PC-9 (cell line): ENCODE data around the gene ZNF134. TPM values are rescaled to one million over a fixed set of nuclear protein-coding genes. Genes with fewer than 3 reads are reported as not detected.

Experiments
- BruUV-seq: library from RNA; stranded (reverse); fragments of 400-500 nt; replicated peaks from 2 replicates; lab custom pipeline; 2021; lab: Mats Ljungman, UMichigan
- CTCF ChIA-PET: fragments of 300-600 bp; sonication (Branson Sonifier 250); formaldehyde crosslinking; loops from one replicate; lab custom pipeline; 2022; ENCODE audit warnings: antibody characterized with exemption; lab: Charles Lee
- POLR2A ChIA-PET: fragments of 300-600 bp; sonication (Branson Sonifier 250); formaldehyde crosslinking; loops from one replicate; lab custom pipeline; 2022; ENCODE audit warnings: antibody characterized with exemption; ENCODE audit not compliant: unreplicated experiment; lab: Charles Lee
- DNase-seq, 2 experiments: peaks; one replicate each; pipeline versions ENCODE4 v3.0.0 to v3.0.0-alpha.2; 2015 to 2022; ENCODE audit warnings: mixed read lengths in 1 of 2
- H2AFZ ChIP-seq: fragments of 200-600 bp; sonication (generic); 2 replicates; pipeline ENCODE4 v1.8.1; 2017; ENCODE audit warnings: antibody characterized with exemption
- H3F3A ChIP-seq: fragments of 200-600 bp; sonication (generic); 2 replicates; pipeline ENCODE4 v1.8.1; 2017; ENCODE audit warnings: antibody characterized with exemption, mild to moderate bottlenecking, low read depth; ENCODE audit not compliant: insufficient read depth
- H3K27ac ChIP-seq: fragments of 200-600 bp; sonication (generic); 2 replicates; pipeline ENCODE4 v1.6.1; 2016; ENCODE audit warnings: mixed run types
- H3K27me3 ChIP-seq: fragments of 200-600 bp; sonication (generic); 2 replicates; pipeline ENCODE4 v1.6.1; 2016; ENCODE audit warnings: low read depth, mixed run types; ENCODE audit not compliant: insufficient read depth
- H3K36me3 ChIP-seq: fragments of 200-600 bp; sonication (generic); 2 replicates; pipeline ENCODE4 v1.6.1; 2016; ENCODE audit warnings: low read depth, mixed run types
- H3K4me1 ChIP-seq: fragments of 200-600 bp; sonication (generic); replicated peaks from 2 replicates; pipeline ENCODE4 v1.6.1; 2016; ENCODE audit warnings: mixed run types; ENCODE audit not compliant: insufficient read depth
- H3K4me2 ChIP-seq: fragments of 200-600 bp; sonication (generic); 2 replicates; pipeline ENCODE4 v1.6.1; 2017; ENCODE audit warnings: mixed run types
- H3K4me3 ChIP-seq: fragments of 200-600 bp; sonication (generic); 2 replicates; pipeline ENCODE4 v1.6.1; 2016; ENCODE audit warnings: mixed run types
- H3K79me2 ChIP-seq: fragments of 200-600 bp; sonication (generic); 2 replicates; pipeline ENCODE4 v1.6.1; 2017; ENCODE audit warnings: low read depth, mixed run types
- H3K9me2 ChIP-seq: fragments of 200-600 bp; sonication (generic); 2 replicates; pipeline ENCODE4 v1.8.1; 2017; ENCODE audit warnings: mild to moderate bottlenecking; ENCODE audit not compliant: insufficient read depth
- H3K9me3 ChIP-seq: fragments of 200-600 bp; sonication (generic); 2 replicates; pipeline ENCODE4 v1.8.1; 2016; ENCODE audit warnings: low read depth; ENCODE audit not compliant: insufficient read depth
- H4K20me1 ChIP-seq: fragments of 200-600 bp; sonication (generic); 2 replicates; pipeline ENCODE4 v1.8.1; 2017; ENCODE audit not compliant: insufficient read depth
- CTCF ChIP-seq: fragments of 200-600 bp; sonication (generic); conservative IDR thresholded peaks from 2 replicates; pipeline ENCODE4 v1.6.1; 2017; ENCODE audit warnings: mixed run types, antibody characterized with exemption, mild to moderate bottlenecking, moderate library complexity
- EZH2 ChIP-seq: fragments of 200-600 bp; sonication (generic); IDR thresholded peaks from 2 replicates; pipeline ENCODE4 v1.8.0; 2017; ENCODE audit warnings: antibody characterized with exemption, low read depth
- intact Hi-C: fragments of 100-400 bp; cut with micrococcal nuclease; formaldehyde crosslinking; loops from one replicate; pipeline ENCODE4 v1.10.0; 2022; ENCODE audit not compliant: unreplicated experiment
- total RNA-seq: library from RNA; stranded (reverse); gene quantifications from 2 replicates; pipeline ENCODE4 v1.2.3, GENCODE V29; 2021

ZNF134 gene
- total RNA-seq, 1 experiment from 2014 or later, result 16.5 TPM

GRCh38 chr19:57651654-57651996 is 37.6 kb downstream of the ZNF134 start:
- Histone ChIP-seq H2AFZ (peak overlapping the region; percentile 67; the same call in 1 of the 2 replicates), H3K4me3 (peak overlapping the region; percentile 4; the same call in 1 of the 2 replicates), H3K9me3 (peaks cover 7% of the 10 kb centered on the region; the same call in 1 of the 2 replicates), H3K36me3 (no peaks in the 10 kb centered on the region), H3K27ac (no peak overlapping the region), H4K20me1 (no peaks in the 10 kb centered on the region), H3F3A (no peaks in the 10 kb centered on the region), H3K79me2 (no peaks in the 10 kb centered on the region), H3K27me3 (no peaks in the 10 kb centered on the region), H3K4me2 (peak overlapping the region; percentile 38), H3K9me2 (no peaks in the 10 kb centered on the region), H3K4me1 (peaks cover 21% of the 10 kb centered on the region)
- DNase-seq, result no peak
- POLR2A ChIA-PET, result interaction anchor here (0.5 to 0.8 kb wide), 3 partner anchors 55 to 152 kb away, joined by 5 to 7 read pairs (median 6); partner anchors contain the start of gene ZNF773
- no TSS peak for BruUV-seq
- intact Hi-C loops, result no loop called here
- CTCF ChIA-PET, result no interaction called here
- TF ChIP-seq CTCF, result no peak; the same call in 1 of the 2 replicates
- TF ChIP-seq EZH2, result no peak

GRCh38 chr19:57653689-57654088 is 39.6 kb downstream of the ZNF134 start:
- Histone ChIP-seq H3K4me3 (no peak overlapping the region), H3F3A (no peaks in the 10 kb centered on the region), H3K4me1 (peaks cover 21% of the 10 kb centered on the region), H3K9me3 (0 out of 2 replicates have a peak, but pooled peaks cover 4% of the 10 kb centered on the region), H2AFZ (no peak overlapping the region), H3K79me2 (no peaks in the 10 kb centered on the region), H3K9me2 (no peaks in the 10 kb centered on the region), H3K27ac (no peak overlapping the region), H4K20me1 (no peaks in the 10 kb centered on the region), H3K4me2 (no peak overlapping the region), H3K36me3 (no peaks in the 10 kb centered on the region), H3K27me3 (no peaks in the 10 kb centered on the region)
- intact Hi-C loops, result no loop called here
- POLR2A ChIA-PET, result no interaction called here
- DNase-seq, result no peak
- TF ChIP-seq EZH2, result no peak
- no peak for TF ChIP-seq CTCF
- no TSS peak for BruUV-seq
- CTCF ChIA-PET, result no interaction called here

- H3K79me2 ChIP-seq, result no peaks in the 10 kb centered on the region
- no peaks in the 10 kb centered on the region for H3K9me2 ChIP-seq
- 0 out of 2 replicates have a peak, but pooled peaks cover 4% of the 10 kb centered on the region for H3K9me3 ChIP-seq
- no peak for TF ChIP-seq EZH2
- no peak for TF ChIP-seq CTCF
- no peaks in the 10 kb centered on the region for H3F3A ChIP-seq
- H3K27ac ChIP-seq, result no peak overlapping the region
- ChIA-PET CTCF (no interaction called here), POLR2A (no interaction called here)
- no peaks in the 10 kb centered on the region for H4K20me1 ChIP-seq
- H3K4me1 ChIP-seq, result peaks cover 21% of the 10 kb centered on the region
- BruUV-seq, result no TSS peak
- H3K27me3 ChIP-seq, result peaks cover 11% of the 10 kb centered on the region; the same call in 1 of the 2 replicates
- H3K36me3 ChIP-seq, result no peaks in the 10 kb centered on the region
- no peak overlapping the region for H3K4me2 ChIP-seq
- H3K4me3 ChIP-seq, result no peak overlapping the region
- no peak for DNase-seq
- intact Hi-C loops, result no loop called here
- no peak overlapping the region for H2AFZ ChIP-seq
These were observed 41.4 kb downstream of the ZNF134 start for GRCh38 chr19:57655443-57655842.
